ENCODE data around the gene FST. TPM values are rescaled to one million over a fixed set of nuclear protein-coding genes. Genes with fewer than 3 reads are reported as not detected.

Gene FST
- polyA plus RNA-seq, 1 donor from 2014 or later, result not detected

Other genes starting within 250 kb of the FST start
- 77.0 TPM for gene NDUFS4, start 80.0 kb downstream of the FST start, polyA plus RNA-seq